ENCODE results near the gene PTBP3. TPM values are rescaled to one million over a fixed set of nuclear protein-coding genes. Genes with fewer than 3 reads are reported as not detected.

PTBP3 gene
- total RNA-seq, 1 donor from 2014 or later: 56.7 TPM

- Mint-ChIP-seq H3K4me1 (ENCODE audit: low read depth) (peaks cover 13% of the 10 kb centered on the region), H3K4me3 (ENCODE audit: unreplicated experiment) (no peak overlapping the region), H3K9me3 (ENCODE audit: low read depth) (no peaks in the 10 kb centered on the region), H3K27me3 (ENCODE audit: low read depth) (no peaks in the 10 kb centered on the region), H3K27ac (ENCODE audit: unreplicated experiment) (peak overlapping the region; percentile 82), H3K36me3 (ENCODE audit: low read depth) (peaks cover 5% of the 10 kb centered on the region)
- no peak for DNase-seq (ENCODE audit: low spot score)
- TF ChIP-seq CTCF (IDR thresholded peaks at IDR 0.05): no peak
Observed at GRCh38 chr9:112249277-112249676, 84.1 kb downstream of the PTBP3 start.

- H3K27me3 Mint-ChIP-seq (ENCODE audit: low read depth): no peaks in the 10 kb centered on the region
- H3K27ac Mint-ChIP-seq (ENCODE audit: unreplicated experiment): peak overlapping the region; percentile 82
- TF ChIP-seq CTCF (IDR thresholded peaks at IDR 0.05): no peak
- H3K36me3 Mint-ChIP-seq (ENCODE audit: low read depth): peaks cover 5% of the 10 kb centered on the region
- no peaks in the 10 kb centered on the region for H3K9me3 Mint-ChIP-seq (ENCODE audit: low read depth)
- no peak for DNase-seq (ENCODE audit: low spot score)
- H3K4me1 Mint-ChIP-seq (ENCODE audit: low read depth): peaks cover 13% of the 10 kb centered on the region
- peak overlapping the region; percentile 14 for H3K4me3 Mint-ChIP-seq (ENCODE audit: unreplicated experiment)
Observed at GRCh38 chr9:112248722-112249121, 84.7 kb downstream of the PTBP3 start.

GRCh38 chr9:112247090-112247489 lies 86.3 kb downstream of the PTBP3 start:
- no peak for DNase-seq (ENCODE audit: low spot score)
- no peak for TF ChIP-seq CTCF (IDR thresholded peaks at IDR 0.05)
- no peak overlapping the region for H3K4me3 Mint-ChIP-seq (ENCODE audit: unreplicated experiment)
- H3K27me3 Mint-ChIP-seq (ENCODE audit: low read depth): no peaks in the 10 kb centered on the region
- H3K4me1 Mint-ChIP-seq (ENCODE audit: low read depth): peaks cover 13% of the 10 kb centered on the region
- H3K9me3 Mint-ChIP-seq (ENCODE audit: low read depth): no peaks in the 10 kb centered on the region
- no peak overlapping the region for H3K27ac Mint-ChIP-seq (ENCODE audit: unreplicated experiment)
- H3K36me3 Mint-ChIP-seq (ENCODE audit: low read depth): peaks cover 2% of the 10 kb centered on the region

DNA sequence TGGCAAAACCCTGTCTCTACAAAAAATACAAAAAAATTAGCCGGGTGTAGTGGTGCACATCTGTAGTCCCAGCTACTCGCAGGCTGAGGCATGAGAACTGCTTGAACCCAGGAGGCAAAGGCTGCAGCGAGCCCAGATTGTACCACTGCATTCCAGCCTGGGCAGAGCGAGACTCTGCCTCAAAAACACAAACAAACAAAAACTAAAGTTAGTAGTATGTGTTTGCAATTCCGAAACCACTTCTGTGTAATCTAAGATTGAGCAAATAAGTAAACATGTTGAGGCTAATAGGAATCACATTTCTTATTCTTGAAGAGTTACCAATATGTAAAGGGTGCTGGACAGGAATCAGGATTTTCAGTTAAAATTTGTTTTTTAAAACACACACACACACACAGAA lies 88.3 kb downstream of the PTBP3 start:
- Mint-ChIP-seq H3K27me3 (ENCODE audit: low read depth) (no peaks in the 10 kb centered on the region), H3K27ac (ENCODE audit: unreplicated experiment) (no peak overlapping the region), H3K4me1 (ENCODE audit: low read depth) (peaks cover 13% of the 10 kb centered on the region), H3K9me3 (ENCODE audit: low read depth) (no peaks in the 10 kb centered on the region), H3K4me3 (ENCODE audit: unreplicated experiment) (no peak overlapping the region), H3K36me3 (ENCODE audit: low read depth) (peaks cover 2% of the 10 kb centered on the region)
- no peak for DNase-seq (ENCODE audit: low spot score)
- no peak for TF ChIP-seq CTCF (IDR thresholded peaks at IDR 0.05)

- no peaks in the 10 kb centered on the region for H3K9me3 Mint-ChIP-seq (ENCODE audit: low read depth)
- no peaks in the 10 kb centered on the region for H3K27me3 Mint-ChIP-seq (ENCODE audit: low read depth)
- no peak for TF ChIP-seq CTCF (IDR thresholded peaks at IDR 0.05)
- H3K36me3 Mint-ChIP-seq (ENCODE audit: low read depth): peaks cover 6% of the 10 kb centered on the region
- H3K4me3 Mint-ChIP-seq (ENCODE audit: unreplicated experiment): no peak overlapping the region
- no peak for DNase-seq (ENCODE audit: low spot score)
- H3K4me1 Mint-ChIP-seq (ENCODE audit: low read depth): peaks cover 6% of the 10 kb centered on the region
- no peak overlapping the region for H3K27ac Mint-ChIP-seq (ENCODE audit: unreplicated experiment)
Observed at GRCh38 chr9:112242147-112242804, 91.1 kb downstream of the PTBP3 start.
